Neural progenitor cell (in vitro differentiated cells): ENCODE results near the gene KCTD16. TPM values are rescaled to one million over a fixed set of nuclear protein-coding genes. Genes with fewer than 3 reads are reported as not detected.

ENCODE experiments used
- DNase-seq: peaks from one replicate; pipeline ENCODE4 v3.0.0-alpha.2; 2016; ENCODE audit warnings: low spot score
- H2AFZ ChIP-seq: fragments of 200-600 bp; sonication (generic); replicated peaks from 2 replicates; pipeline ENCODE4 v1.6.1; 2016; ENCODE audit warnings: antibody characterized with exemption
- H3F3A ChIP-seq: fragments of 200-600 bp; sonication (generic); 2 replicates; pipeline ENCODE4 v1.6.1; 2016; ENCODE audit warnings: antibody characterized with exemption, low read depth
- H3K27ac ChIP-seq: fragments of 200-600 bp; sonication (generic); 2 replicates; pipeline ENCODE4 v1.5.1; 2016; ENCODE audit warnings: mild to moderate bottlenecking
- H3K27me3 ChIP-seq: fragments of 200-600 bp; sonication (generic); 2 replicates; pipeline ENCODE4 v1.6.1; 2016; ENCODE audit warnings: mild to moderate bottlenecking, moderate library complexity
- H3K36me3 ChIP-seq: fragments of 200-600 bp; sonication (generic); 2 replicates; pipeline ENCODE4 v1.5.1; 2016
- H3K4me1 ChIP-seq: fragments of 200-600 bp; sonication (generic); 2 replicates; pipeline ENCODE4 v1.6.1; 2016; ENCODE audit warnings: mixed run types
- H3K4me2 ChIP-seq: fragments of 200-600 bp; sonication (generic); 2 replicates; pipeline ENCODE4 v1.6.1; 2016
- H3K4me3 ChIP-seq: fragments of 200-600 bp; sonication (generic); 2 replicates; pipeline ENCODE4 v1.5.1; 2016
- H3K79me2 ChIP-seq: fragments of 200-600 bp; sonication (generic); 2 replicates; pipeline ENCODE4 v1.6.1; 2016; ENCODE audit warnings: low read depth
- H3K9ac ChIP-seq: fragments of 200-600 bp; sonication (generic); 2 replicates; pipeline ENCODE4 v1.6.1; 2016
- H3K9me3 ChIP-seq: fragments of 200-600 bp; sonication (generic); 2 replicates; pipeline ENCODE4 v1.5.1; 2016; ENCODE audit warnings: low read depth
- H4K20me1 ChIP-seq: fragments of 200-600 bp; sonication (generic); 2 replicates; pipeline ENCODE4 v1.6.1; 2016; ENCODE audit warnings: low read depth
- H3K27ac Mint-ChIP-seq: 3 replicates; pipeline ENCODE4 v1.8.0; 2021; ENCODE audit warnings: mixed read lengths
- H3K27me3 Mint-ChIP-seq: 2 replicates; pipeline ENCODE4 v1.8.0; 2022; ENCODE audit warnings: low read depth, mild to moderate bottlenecking, inconsistent platforms, moderate library complexity, mixed read lengths; ENCODE audit not compliant: insufficient read depth
- H3K36me3 Mint-ChIP-seq: 3 replicates; pipeline ENCODE4 v1.8.0; 2021; ENCODE audit warnings: mixed read lengths
- H3K4me1 Mint-ChIP-seq: 3 replicates; pipeline ENCODE4 v1.8.0; 2021; ENCODE audit warnings: mixed read lengths
- H3K4me3 Mint-ChIP-seq: 3 replicates; pipeline ENCODE4 v1.8.0; 2021; ENCODE audit warnings: mild to moderate bottlenecking, moderate library complexity, mixed read lengths
- H3K9me3 Mint-ChIP-seq: 3 replicates; pipeline ENCODE4 v1.8.0; 2020; ENCODE audit warnings: mixed read lengths
- CTCF ChIP-seq: fragments of 200-600 bp; sonication (generic); IDR thresholded peaks from 2 replicates; pipeline ENCODE4 v1.5.1; 2017; ENCODE audit warnings: antibody characterized with exemption, mild to moderate bottlenecking
- EZH2 ChIP-seq: fragments of 200-600 bp; sonication (generic); IDR thresholded peaks from 2 replicates; pipeline ENCODE4 v1.6.1; 2017; ENCODE audit warnings: antibody characterized with exemption, mild to moderate bottlenecking, moderate library complexity
- EZH2phosphoT487 ChIP-seq: fragments of 200-600 bp; sonication (generic); IDR thresholded peaks from 2 replicates; pipeline ENCODE4 v1.6.1; 2017; ENCODE audit warnings: antibody characterized with exemption
- total RNA-seq: library from RNA; depleted of rRNA; stranded (reverse); fragments of >200 nt; gene quantifications from 2 replicates; pipeline ENCODE4 v1.2.3, GENCODE V29; 2015; ENCODE audit warnings: low replicate concordance

Gene KCTD16
- total RNA-seq, 1 donor from 2014 or later: 1.6 TPM

- H3K27ac Mint-ChIP-seq: no peak overlapping the region
- Histone ChIP-seq H3K27ac (no peak overlapping the region), H3K79me2 (no peaks in the 10 kb centered on the region), H2AFZ (peak overlapping the region; percentile 84), H3F3A (no peaks in the 10 kb centered on the region), H3K9ac (no peak overlapping the region), H3K27me3 (no peaks in the 10 kb centered on the region), H3K9me3 (no peaks in the 10 kb centered on the region), H3K4me1 (peaks cover 26% of the 10 kb centered on the region), H3K36me3 (no peaks in the 10 kb centered on the region), H3K4me2 (no peak overlapping the region), H3K4me3 (no peak overlapping the region), H4K20me1 (no peaks in the 10 kb centered on the region)
- peak; percentile 65 for DNase-seq
- H3K4me1 Mint-ChIP-seq: peaks cover 18% of the 10 kb centered on the region
- H3K9me3 Mint-ChIP-seq: no peaks in the 10 kb centered on the region
- no peaks in the 10 kb centered on the region for H3K36me3 Mint-ChIP-seq
- peaks cover 2% of the 10 kb centered on the region for H3K27me3 Mint-ChIP-seq
- TF ChIP-seq CTCF: peak; percentile 74
- TF ChIP-seq EZH2phosphoT487: no peak
- no peak overlapping the region for H3K4me3 Mint-ChIP-seq
These were observed 28.4 kb upstream of the KCTD16 start for GRCh38 chr5:144142139-144142823.

GRCh38 chr5:144142824-144143162 is 27.9 kb upstream of the KCTD16 start:
- Mint-ChIP-seq H3K9me3 (no peaks in the 10 kb centered on the region), H3K4me1 (peaks cover 18% of the 10 kb centered on the region), H3K27ac (no peak overlapping the region), H3K27me3 (peaks cover 2% of the 10 kb centered on the region), H3K36me3 (no peaks in the 10 kb centered on the region), H3K4me3 (no peak overlapping the region)
- no peak for TF ChIP-seq EZH2
- no peak for TF ChIP-seq CTCF
- Histone ChIP-seq H3F3A (no peaks in the 10 kb centered on the region), H3K4me1 (peaks cover 26% of the 10 kb centered on the region), H4K20me1 (no peaks in the 10 kb centered on the region), H3K9me3 (no peaks in the 10 kb centered on the region), H3K36me3 (no peaks in the 10 kb centered on the region), H3K4me2 (no peak overlapping the region), H3K4me3 (no peak overlapping the region), H3K27ac (no peak overlapping the region), H2AFZ (no peak overlapping the region), H3K9ac (no peak overlapping the region), H3K27me3 (no peaks in the 10 kb centered on the region), H3K79me2 (no peaks in the 10 kb centered on the region)
- no peak for DNase-seq

GRCh38 chr5:144143625-144144024 is 27.0 kb upstream of the KCTD16 start:
- no peak overlapping the region for H3K9ac ChIP-seq
- H2AFZ ChIP-seq: no peak overlapping the region
- Mint-ChIP-seq H3K36me3 (no peaks in the 10 kb centered on the region), H3K4me1 (peaks cover 18% of the 10 kb centered on the region), H3K9me3 (no peaks in the 10 kb centered on the region), H3K27me3 (peaks cover 2% of the 10 kb centered on the region), H3K27ac (no peak overlapping the region), H3K4me3 (no peak overlapping the region)
- H4K20me1 ChIP-seq: no peaks in the 10 kb centered on the region
- no peak overlapping the region for H3K4me2 ChIP-seq
- no peaks in the 10 kb centered on the region for H3K79me2 ChIP-seq
- H3K27ac ChIP-seq: no peak overlapping the region
- peaks cover 26% of the 10 kb centered on the region for H3K4me1 ChIP-seq
- DNase-seq: no peak
- no peaks in the 10 kb centered on the region for H3K36me3 ChIP-seq
- TF ChIP-seq EZH2phosphoT487 (no peak), CTCF (no peak), EZH2 (no peak)
- no peaks in the 10 kb centered on the region for H3F3A ChIP-seq
- H3K27me3 ChIP-seq: no peaks in the 10 kb centered on the region
- no peaks in the 10 kb centered on the region for H3K9me3 ChIP-seq
- H3K4me3 ChIP-seq: no peak overlapping the region
